Measurements from ENCODE around the gene MGLL.

Gene MGLL

DNA sequence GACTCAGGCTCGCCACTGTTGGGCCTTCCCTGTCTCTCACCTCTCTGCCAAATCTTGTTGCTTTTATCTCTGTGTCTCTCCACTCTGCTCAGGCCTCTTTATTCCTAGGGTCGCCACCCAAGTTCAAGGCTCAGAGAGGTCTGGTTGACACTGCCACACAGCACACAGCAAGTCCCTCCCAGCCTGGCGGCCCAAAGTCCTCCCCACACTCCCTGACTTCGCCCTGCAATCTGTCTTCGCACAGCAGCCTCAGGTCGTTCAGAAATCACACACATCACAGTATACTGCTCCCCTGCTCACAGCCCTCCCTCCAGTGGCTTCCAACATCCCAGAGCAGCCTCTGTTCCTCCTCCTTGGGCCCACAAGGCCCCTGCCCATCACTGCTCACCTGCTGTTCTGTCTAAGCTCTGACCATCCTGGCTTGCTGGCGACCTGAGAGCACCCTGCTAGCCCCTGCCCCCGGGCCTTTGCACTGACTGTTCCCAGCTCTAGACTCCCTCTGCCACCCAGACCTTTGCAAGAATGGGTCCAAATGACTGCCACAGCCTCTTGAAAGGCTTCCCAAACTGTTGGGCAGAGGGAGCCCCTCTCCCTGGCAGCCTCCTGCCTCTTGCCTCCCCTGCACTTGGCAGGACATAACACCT is 48.4 kb downstream of the MGLL start:
- Histone ChIP-seq H3K9ac (ENCODE audit: low read length) (no peak overlapping the region), H4K20me1 (ENCODE audit: low read depth, low read length) (no peaks in the 10 kb centered on the region), H3K4me2 (ENCODE audit: low read depth, low read length, poor library complexity, severe bottlenecking) (no peak overlapping the region), H3K79me2 (ENCODE audit: insufficient read depth, low read length) (no peaks in the 10 kb centered on the region), H3K27ac (ENCODE audit: low read depth, low read length) (no peak overlapping the region), H3K9me2 (replicated peaks; ENCODE audit: insufficient read depth, low read length) (no peaks in the 10 kb centered on the region), H3K4me3 (ENCODE audit: insufficient read depth, low read length, poor library complexity, severe bottlenecking) (no peak overlapping the region), H3K27me3 (ENCODE audit: low read length) (no peaks in the 10 kb centered on the region), H2AFZ (ENCODE audit: low read depth, low read length, severe bottlenecking) (no peak overlapping the region), H3K36me3 (ENCODE audit: low read length) (no peaks in the 10 kb centered on the region; the same call in 1 of the 2 replicates), H3F3A (ENCODE audit: insufficient read depth) (no peaks in the 10 kb centered on the region), H3K9me3 (ENCODE audit: insufficient read depth, low read length) (0 out of 2 replicates have a peak, but pooled peaks cover 6% of the 10 kb centered on the region)
- no peak for TF ChIP-seq EZH2phosphoT487 (conservative IDR thresholded peaks at IDR 0.05; ENCODE audit: low read length)
- TF ChIP-seq, protein P1, sequence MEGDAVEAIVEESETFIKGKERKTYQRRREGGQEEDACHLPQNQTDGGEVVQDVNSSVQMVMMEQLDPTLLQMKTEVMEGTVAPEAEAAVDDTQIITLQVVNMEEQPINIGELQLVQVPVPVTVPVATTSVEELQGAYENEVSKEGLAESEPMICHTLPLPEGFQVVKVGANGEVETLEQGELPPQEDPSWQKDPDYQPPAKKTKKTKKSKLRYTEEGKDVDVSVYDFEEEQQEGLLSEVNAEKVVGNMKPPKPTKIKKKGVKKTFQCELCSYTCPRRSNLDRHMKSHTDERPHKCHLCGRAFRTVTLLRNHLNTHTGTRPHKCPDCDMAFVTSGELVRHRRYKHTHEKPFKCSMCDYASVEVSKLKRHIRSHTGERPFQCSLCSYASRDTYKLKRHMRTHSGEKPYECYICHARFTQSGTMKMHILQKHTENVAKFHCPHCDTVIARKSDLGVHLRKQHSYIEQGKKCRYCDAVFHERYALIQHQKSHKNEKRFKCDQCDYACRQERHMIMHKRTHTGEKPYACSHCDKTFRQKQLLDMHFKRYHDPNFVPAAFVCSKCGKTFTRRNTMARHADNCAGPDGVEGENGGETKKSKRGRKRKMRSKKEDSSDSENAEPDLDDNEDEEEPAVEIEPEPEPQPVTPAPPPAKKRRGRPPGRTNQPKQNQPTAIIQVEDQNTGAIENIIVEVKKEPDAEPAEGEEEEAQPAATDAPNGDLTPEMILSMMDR (IDR thresholded peaks at IDR 0.05; ENCODE audit: insufficient read depth, low read length, poor library complexity, severe bottlenecking): no peak

DNA sequence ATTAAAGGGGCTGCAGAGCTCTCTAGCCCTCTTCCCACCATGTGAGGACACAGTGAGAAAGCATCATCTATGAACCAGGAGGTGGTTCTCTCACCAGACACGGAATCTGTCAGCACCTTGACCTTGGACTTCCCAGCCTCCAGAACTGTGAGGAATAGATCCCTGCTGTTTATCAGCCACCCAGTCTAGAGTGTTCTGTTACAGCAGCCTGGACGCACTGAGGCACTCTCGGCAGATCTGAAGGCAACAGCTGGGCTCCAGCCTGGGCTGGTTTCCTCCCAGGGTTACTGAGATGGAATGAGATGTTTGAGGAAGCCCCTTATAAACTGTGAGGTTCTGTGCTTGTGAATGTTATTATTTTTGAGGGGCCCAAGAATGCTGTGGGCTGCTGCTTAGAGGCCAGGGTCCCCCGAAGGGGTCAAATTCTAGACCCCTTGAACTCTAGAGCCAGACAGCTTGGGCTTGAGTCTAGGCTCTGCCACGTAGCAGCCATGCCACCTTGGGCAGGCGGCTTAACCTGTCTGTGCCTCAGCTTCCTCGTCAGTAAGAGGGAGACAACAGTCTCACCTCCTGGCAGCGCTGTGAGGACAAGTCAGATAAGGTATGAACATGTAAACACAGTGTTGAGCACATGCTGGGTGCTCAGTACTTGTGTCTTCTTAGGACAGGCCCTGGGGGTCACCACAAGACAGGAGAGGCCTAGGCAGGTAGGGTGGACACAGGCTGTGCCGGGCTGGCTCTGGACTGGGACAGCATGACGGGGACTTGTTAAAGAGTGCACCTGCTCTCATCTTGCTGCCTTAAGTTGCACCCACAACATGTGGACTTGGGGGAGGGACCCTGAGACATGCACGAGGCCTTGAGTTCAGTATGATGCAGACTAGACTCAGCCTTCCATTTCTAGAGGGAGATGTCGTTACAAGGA is 49.2 kb downstream of the MGLL start:
- Histone ChIP-seq H3K4me3 (ENCODE audit: insufficient read depth, low read length, poor library complexity, severe bottlenecking) (no peak overlapping the region), H3K79me2 (ENCODE audit: insufficient read depth, low read length) (no peaks in the 10 kb centered on the region), H3F3A (ENCODE audit: insufficient read depth) (no peaks in the 10 kb centered on the region), H3K9ac (ENCODE audit: low read length) (no peak overlapping the region), H3K27me3 (ENCODE audit: low read length) (no peaks in the 10 kb centered on the region), H3K27ac (ENCODE audit: low read depth, low read length) (no peak overlapping the region), H3K9me3 (ENCODE audit: insufficient read depth, low read length) (0 out of 2 replicates have a peak, but pooled peaks cover 6% of the 10 kb centered on the region), H2AFZ (ENCODE audit: low read depth, low read length, severe bottlenecking) (no peak overlapping the region), H3K4me2 (ENCODE audit: low read depth, low read length, poor library complexity, severe bottlenecking) (no peak overlapping the region), H4K20me1 (ENCODE audit: low read depth, low read length) (no peaks in the 10 kb centered on the region), H3K36me3 (ENCODE audit: low read length) (no peaks in the 10 kb centered on the region; the same call in 1 of the 2 replicates), H3K9me2 (replicated peaks; ENCODE audit: insufficient read depth, low read length) (no peaks in the 10 kb centered on the region)
- TF ChIP-seq, protein P1 (IDR thresholded peaks at IDR 0.05; ENCODE audit: insufficient read depth, low read length, poor library complexity, severe bottlenecking): no peak
- no peak for TF ChIP-seq EZH2phosphoT487 (conservative IDR thresholded peaks at IDR 0.05; ENCODE audit: low read length)

DNA sequence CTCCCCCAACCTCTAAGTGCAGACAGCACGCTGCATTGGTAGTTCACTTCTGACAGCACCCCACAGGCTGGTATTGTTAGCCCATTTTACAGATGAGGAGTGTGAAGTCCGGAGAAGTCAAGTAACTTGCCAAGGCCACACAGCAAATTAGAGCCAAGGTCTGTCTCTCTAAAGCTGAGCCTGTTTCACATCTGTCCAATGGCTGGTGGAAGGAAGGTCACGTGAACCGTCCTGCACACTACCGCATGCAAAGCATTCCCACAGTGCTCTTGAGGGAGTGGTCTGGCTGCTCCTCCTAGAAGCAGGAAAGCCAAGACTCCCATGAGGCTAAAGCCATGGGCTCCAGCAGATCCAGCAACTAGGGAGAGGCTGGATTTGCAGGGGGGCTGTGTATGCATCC is 50.0 kb downstream of the MGLL start:
- Histone ChIP-seq H3K9me3 (ENCODE audit: insufficient read depth, low read length) (0 out of 2 replicates have a peak, but pooled peaks cover 2% of the 10 kb centered on the region), H3K9ac (ENCODE audit: low read length) (no peak overlapping the region), H3F3A (ENCODE audit: insufficient read depth) (no peaks in the 10 kb centered on the region), H2AFZ (ENCODE audit: low read depth, low read length, severe bottlenecking) (no peak overlapping the region), H3K79me2 (ENCODE audit: insufficient read depth, low read length) (no peaks in the 10 kb centered on the region), H3K9me2 (replicated peaks; ENCODE audit: insufficient read depth, low read length) (no peaks in the 10 kb centered on the region), H3K4me3 (ENCODE audit: insufficient read depth, low read length, poor library complexity, severe bottlenecking) (no peak overlapping the region), H4K20me1 (ENCODE audit: low read depth, low read length) (no peaks in the 10 kb centered on the region), H3K4me2 (ENCODE audit: low read depth, low read length, poor library complexity, severe bottlenecking) (no peak overlapping the region), H3K27ac (ENCODE audit: low read depth, low read length) (no peak overlapping the region), H3K36me3 (ENCODE audit: low read length) (no peaks in the 10 kb centered on the region), H3K27me3 (ENCODE audit: low read length) (no peaks in the 10 kb centered on the region)
- TF ChIP-seq EZH2phosphoT487 (conservative IDR thresholded peaks at IDR 0.05; ENCODE audit: low read length): no peak
- TF ChIP-seq, protein P1 (IDR thresholded peaks at IDR 0.05; ENCODE audit: insufficient read depth, low read length, poor library complexity, severe bottlenecking): no peak
